GM12892 (cell line): ENCODE measurements around the gene GINS2.

Source experiments
- POLR2A ChIP-seq: IDR thresholded peaks from 2 replicates; pipeline ENCODE4 v1.6.1; 2011; ENCODE audit warnings: low read depth, low read length, control low read depth
- POLR2AphosphoS5 ChIP-seq: IDR thresholded peaks from 2 replicates; pipeline ENCODE4 v1.6.1; 2011; ENCODE audit warnings: low read depth, low read length, control low read depth
- TAF1 ChIP-seq: IDR thresholded peaks from 2 replicates; pipeline ENCODE4 v1.6.1; 2011; ENCODE audit warnings: low read depth, mild to moderate bottlenecking, control low read depth, low read length, borderline replicate concordance

DNA sequence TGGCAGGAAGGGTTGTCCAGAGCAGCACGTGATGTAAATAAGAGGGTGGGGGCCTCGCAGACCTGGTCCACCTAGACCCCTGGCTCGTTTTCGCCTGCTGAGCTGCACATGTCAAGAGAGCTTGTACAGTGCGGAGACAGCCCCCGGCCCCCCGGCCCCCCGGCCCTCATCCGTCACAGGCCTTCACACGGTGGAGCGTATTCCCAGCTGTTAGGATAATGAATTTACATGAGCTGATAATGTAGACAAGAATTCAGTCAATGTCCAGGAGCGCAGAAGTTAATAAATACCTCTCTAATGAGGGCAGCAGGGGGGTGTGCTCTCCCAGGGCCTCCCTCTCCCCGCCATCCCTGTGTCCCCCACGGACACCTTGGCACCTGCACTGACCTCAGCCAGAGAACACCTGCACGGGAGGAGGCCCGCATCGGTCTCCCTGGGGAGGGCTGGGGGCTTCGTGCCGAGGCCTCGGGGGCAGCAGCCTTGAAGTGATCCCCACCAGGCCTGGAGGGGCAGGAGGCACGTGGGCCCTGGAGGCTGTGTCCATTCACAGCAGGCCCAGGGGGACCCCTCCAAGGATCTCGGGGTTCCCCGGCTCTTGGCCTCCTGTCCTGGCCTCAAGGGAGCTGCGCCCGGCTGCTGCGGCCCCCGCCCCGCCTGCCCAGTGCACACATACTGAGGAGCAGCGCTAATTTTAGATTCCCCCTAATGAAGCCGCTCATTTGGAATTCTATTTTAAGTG, 61.1 kb downstream of the GINS2 start:
- no peak for TF ChIP-seq POLR2A
- no peak for TF ChIP-seq POLR2AphosphoS5
- TF ChIP-seq TAF1: no peak
